MM.1S (cell line): Measurements from ENCODE around the gene OR5AS1.

ENCODE experiments used
- CTCF ChIP-seq: fragments of 300-600 bp; sonication (generic); IDR thresholded peaks from 2 replicates; pipeline ENCODE4 v1.5.1; 2016; ENCODE audit warnings: antibody characterized with exemption, low read length, mixed read lengths
- EZH2phosphoT487 ChIP-seq: fragments of 300-600 bp; sonication (generic); IDR thresholded peaks from 2 replicates; pipeline ENCODE4 v1.6.1; 2018; ENCODE audit warnings: antibody characterized with exemption, low read length

DNA sequence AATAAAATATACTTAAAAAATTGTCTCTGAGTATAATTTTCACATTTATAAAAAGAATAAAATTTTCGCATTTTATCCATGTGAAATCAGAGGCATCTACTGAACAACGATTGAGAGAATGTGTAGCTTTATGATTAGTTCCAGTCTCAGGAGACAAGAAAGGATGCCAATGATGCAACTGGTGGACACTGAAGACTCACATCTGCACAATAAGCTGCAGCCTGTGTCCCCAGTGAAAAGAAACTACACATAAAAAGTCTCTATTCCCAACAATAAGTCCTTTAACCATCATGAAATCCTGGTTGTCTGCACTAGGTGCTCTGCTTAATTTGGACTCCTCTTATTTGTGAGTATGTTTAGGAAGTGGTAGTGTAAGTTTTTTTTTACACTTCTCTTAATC lies 22.0 kb downstream of the OR5AS1 start:
- TF ChIP-seq EZH2phosphoT487 (no peak), CTCF (no peak)
